Renal cortical epithelial cell (primary cell): ENCODE results near the gene ZNF529. TPM values are rescaled to one million over a fixed set of nuclear protein-coding genes. Genes with fewer than 3 reads are reported as not detected.

Experiments
- DNase-seq: peaks from one replicate; pipeline ENCODE4 v3.0.0-alpha.2; 2011; ENCODE audit warnings: low read depth
- total RNA-seq: library from RNA; depleted of rRNA; stranded (reverse); fragments of >200 nt; gene quantifications from 2 replicates; pipeline ENCODE4 v1.2.3, GENCODE V29; 2014

Gene ZNF529
- total RNA-seq, 1 donor from 2014 or later: 16.7 TPM

DNA sequence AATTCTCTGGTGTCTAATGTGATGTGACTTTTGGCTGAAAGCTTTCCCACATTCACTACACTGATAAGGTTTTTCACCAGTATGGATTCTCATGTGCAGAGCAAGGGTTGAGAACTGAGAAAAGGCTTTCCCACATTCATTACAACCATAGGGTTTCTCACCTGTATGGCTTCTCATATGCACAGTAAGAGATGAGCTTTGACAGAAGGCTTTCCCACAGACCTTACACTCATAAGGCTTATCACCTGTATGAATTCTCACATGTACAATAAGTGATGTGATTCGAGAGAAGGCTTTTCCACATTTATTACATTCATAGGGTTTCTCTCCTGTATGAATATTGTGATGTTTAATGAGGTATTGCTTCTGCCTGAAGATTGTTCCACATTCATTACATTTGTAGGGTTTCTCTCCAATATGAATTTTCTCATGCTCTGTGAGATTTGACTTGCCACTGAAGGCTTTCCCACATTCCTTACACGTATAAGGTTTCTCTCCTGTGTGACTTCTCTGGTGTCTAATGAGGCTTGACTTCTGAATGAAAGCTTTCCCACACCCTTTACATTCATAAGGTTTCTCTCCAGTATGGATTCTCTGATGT is 59.0 kb downstream of the ZNF529 start:
- DNase-seq: no peak

- no peak for DNase-seq
Observed at GRCh38 chr19:36508325-36508724, 64.8 kb downstream of the ZNF529 start.

GRCh38 chr19:36501973-36502372 is 71.1 kb downstream of the ZNF529 start:
- DNase-seq: no peak

- no peak for DNase-seq
Observed at GRCh38 chr19:36497001-36497400, 76.1 kb downstream of the ZNF529 start.

Other genes starting within 250 kb of the ZNF529 start
- gene ZFP14, start 194.1 kb downstream of the ZNF529 start, total RNA-seq: 2.1 and 5.5 TPM in 2 replicates
- 3.3 and 8.9 TPM in 2 replicates for gene ZFP82, start 154.6 kb downstream of the ZNF529 start, total RNA-seq
- gene ZNF566, start 83.7 kb downstream of the ZNF529 start, total RNA-seq: 5.2 and 11.9 TPM in 2 replicates
- 20.8 and 34.5 TPM in 2 replicates for gene ZNF260, start 45.0 kb downstream of the ZNF529 start, total RNA-seq
- gene ZNF382, start 32.0 kb upstream of the ZNF529 start, total RNA-seq: 5.6 and 19.0 TPM in 2 replicates
- gene ZNF461, start 93.5 kb upstream of the ZNF529 start, total RNA-seq: 13.2 TPM in 2 replicates
- gene ZNF567, start 114.3 kb upstream of the ZNF529 start, total RNA-seq: 5.6 and 9.4 TPM in 2 replicates
- gene ZNF850, start 199.5 kb upstream of the ZNF529 start, total RNA-seq: 3.1 and 3.9 TPM in 2 replicates